Stimulated activated CD8-positive, alpha-beta memory T cell treated with anti-CD3 and anti-CD28 coated beads, Interleukin-7, amount 100 ng/mL, for 4 hours (primary cell): ENCODE results near the gene TNRC18.
"Not testable (repeated sequence)": the region's sequence is repeated elsewhere in the genome, so short reads cannot be mapped to it uniquely, and the experiment has no call there.

ENCODE experiments used
- DNase-seq, 2 donors: peaks; one replicate each; pipeline ENCODE4 v3.0.0-alpha.2; 2020; ENCODE audit warnings: low read depth in 2 of 2

The TNRC18 gene

DNA sequence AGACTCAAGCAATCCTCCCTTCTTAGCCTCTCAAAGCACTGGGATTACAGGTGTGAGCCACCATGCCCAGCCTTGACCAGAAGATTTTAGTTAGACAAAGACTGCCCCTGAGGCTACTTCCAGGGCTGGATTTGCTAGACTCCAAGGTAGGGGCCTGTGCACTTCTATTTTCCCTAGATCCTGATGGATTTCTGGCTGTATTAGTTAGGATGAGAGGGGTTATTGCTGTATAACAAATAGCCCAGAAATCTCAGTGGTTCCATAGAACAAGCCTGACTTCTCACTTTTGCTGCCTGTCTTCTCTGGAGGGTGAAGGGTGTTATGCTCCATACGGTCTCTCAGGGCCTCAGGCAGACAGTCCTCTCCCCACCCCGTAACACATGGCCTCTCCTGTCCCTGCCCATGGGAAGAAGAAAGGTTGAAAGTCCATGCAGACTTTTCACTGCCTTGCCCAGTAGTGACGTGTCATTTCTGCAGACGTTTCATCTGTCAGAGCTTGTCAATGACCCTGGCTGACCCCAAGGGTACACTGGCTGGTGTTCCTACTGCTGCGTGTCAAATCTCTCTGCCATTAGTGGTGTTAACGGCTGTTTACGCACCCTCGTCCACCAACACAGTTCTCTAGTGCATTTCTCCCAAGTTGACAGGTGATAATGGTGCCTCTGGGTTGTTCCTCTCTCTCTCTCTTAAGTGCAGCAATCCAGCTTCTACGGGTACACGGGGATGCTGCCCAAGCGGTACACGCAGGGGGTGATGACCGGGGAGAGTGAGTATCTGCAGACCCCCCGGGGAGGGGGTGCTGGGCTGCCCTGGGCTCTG is 129.3 kb downstream of the TNRC18 start:
- DNase-seq: no peak

DNA sequence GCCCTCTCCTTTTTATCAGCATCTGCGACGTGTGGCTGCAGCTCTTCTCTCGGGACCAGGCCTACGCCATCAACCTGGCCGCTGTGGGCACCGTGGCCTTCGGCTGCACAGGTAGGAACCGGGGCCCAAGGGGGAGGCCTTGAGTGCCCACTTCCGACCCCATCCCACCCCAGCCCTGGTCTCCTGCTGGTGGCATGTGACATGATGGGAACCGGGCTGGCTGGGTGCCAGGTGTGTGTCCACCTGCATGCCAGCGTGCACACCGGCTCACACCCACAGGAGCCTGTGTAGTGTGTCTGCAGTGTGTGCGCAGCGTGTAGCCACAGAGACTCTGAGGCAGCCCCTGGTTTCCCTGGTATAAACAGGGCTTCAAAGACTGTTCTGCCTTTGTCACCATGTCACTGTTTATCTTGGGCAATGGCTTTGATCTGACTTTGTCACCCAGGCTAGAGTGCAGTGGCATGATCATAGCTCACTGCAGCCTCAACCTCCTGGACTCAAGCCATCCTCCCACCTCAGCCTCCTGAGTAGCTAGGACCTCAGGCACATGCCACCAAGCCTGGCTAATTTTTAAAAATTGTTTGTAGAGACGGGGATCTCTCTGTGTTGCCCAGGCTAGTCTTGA is 131.8 kb downstream of the TNRC18 start:
- DNase-seq: not testable (repeated sequence)

DNA sequence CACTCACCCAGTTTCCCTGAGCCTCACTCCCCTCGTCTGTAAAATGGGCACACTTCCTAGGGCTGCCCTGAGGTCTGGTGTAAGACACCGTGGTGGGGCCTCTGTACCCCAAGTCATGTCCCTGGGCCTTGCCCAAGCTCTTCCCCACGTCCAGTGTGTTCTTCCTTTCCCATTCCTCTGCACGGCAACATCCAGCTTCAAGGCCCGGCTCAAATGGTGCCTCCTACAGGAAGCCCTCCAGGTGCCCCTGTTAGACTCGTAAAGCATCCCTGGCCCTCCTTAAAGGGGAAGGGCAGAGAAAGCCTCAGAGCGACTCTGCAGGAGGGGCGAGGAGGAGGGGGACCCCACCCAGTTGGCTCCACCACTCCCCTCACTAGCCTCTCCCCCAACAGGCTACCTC is 132.3 kb downstream of the TNRC18 start:
- DNase-seq: no peak

DNA sequence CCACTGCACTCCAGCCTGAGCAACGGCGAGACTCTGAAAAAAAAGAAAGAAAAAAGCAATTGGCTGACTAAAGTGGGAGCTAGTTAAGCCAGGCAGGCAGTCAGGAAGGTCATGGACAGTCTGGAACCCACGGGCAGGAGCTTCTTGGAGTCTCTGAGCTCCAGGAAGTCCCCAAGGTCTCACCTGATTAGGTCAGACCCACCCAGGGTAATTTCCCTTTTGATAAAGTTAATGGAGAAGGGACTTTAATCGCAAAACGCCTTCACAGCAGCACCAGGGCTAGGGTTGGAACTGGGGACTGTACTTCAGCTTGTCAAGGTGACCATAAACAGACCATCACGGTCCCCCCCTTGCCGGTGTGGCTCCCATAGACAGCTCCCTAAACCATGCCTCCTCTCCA is 134.3 kb downstream of the TNRC18 start:
- no peak for DNase-seq

DNA sequence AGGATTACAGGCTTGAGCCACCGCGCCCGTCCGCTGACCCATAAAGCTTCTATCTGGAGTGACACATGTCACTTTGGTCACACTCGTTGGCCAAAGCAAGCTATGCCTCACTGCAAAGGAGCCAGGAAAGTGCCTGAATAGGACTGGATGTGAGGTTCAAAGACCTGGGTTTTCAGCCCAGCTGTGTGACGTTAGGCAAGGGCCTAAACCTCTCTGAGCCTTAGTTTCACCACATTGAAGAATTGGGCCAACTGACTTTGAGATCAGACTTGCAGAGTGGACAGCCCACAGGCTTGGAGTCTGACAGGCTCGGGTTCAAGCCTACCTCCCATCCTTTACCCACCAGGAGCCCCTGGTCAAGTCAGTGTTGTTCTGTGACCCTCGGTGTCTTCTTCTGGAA is 135.1 kb downstream of the TNRC18 start:
- DNase-seq: not testable (repeated sequence)

DNA sequence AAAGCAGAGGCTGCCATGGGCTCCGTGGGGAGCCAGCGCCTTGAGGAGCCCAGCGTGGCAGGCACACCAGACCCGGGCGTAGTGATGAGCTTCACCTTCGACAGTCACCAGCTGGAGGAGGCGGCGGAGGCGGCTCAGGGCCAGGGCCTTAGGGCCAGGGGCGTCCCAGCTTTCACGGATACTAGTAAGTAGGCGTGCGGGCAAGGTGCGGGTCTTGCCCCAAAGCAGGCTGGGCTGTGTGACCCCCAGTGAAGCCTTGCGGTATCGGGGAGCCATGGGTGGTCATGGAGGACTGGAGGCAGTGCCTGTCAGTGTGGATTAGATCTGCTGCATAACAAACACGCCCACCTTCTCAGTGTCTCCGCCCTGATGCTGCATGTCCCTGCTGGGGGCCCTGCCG is 135.8 kb downstream of the TNRC18 start:
- no peak for DNase-seq

DNA sequence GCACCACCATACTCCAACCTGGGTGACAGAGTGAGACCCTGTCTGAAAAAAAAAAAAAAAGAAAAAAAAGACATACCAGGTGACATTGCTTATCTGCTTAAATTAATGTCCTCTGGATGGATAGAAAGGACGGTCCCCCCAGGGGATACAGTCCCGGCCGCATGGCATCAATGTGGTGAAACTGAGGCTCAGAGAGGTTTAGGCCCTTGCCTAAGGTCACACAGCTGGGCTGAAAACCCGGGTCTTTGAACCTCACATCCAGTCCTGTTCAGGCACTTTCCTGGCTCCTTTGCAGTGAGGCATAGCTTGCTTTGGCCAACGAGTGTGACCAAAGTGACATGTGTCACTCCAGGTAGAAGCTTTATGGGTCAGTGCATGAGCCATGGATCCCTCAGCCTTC is 136.3 kb downstream of the TNRC18 start:
- DNase-seq: not testable (repeated sequence)

DNA sequence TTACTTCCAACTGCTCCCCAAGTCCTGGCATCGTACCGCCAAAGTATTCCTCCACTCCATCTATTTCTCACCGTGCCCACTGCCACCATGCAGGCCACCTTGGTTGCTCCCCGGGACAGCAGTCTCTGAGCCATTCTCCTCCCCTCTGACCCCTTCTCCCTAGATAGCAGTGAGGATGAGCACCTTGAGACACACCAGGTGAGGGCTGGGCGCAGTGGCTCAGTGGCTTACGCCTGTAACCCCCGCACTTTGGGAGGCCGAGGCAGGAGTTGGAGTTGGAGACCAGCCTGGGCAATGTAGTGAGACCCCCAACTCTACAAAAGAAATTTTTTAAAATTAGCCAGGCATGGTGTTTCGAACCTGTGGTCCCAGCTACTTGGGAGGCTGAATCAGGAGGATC is 136.7 kb downstream of the TNRC18 start:
- no peak for DNase-seq

DNA sequence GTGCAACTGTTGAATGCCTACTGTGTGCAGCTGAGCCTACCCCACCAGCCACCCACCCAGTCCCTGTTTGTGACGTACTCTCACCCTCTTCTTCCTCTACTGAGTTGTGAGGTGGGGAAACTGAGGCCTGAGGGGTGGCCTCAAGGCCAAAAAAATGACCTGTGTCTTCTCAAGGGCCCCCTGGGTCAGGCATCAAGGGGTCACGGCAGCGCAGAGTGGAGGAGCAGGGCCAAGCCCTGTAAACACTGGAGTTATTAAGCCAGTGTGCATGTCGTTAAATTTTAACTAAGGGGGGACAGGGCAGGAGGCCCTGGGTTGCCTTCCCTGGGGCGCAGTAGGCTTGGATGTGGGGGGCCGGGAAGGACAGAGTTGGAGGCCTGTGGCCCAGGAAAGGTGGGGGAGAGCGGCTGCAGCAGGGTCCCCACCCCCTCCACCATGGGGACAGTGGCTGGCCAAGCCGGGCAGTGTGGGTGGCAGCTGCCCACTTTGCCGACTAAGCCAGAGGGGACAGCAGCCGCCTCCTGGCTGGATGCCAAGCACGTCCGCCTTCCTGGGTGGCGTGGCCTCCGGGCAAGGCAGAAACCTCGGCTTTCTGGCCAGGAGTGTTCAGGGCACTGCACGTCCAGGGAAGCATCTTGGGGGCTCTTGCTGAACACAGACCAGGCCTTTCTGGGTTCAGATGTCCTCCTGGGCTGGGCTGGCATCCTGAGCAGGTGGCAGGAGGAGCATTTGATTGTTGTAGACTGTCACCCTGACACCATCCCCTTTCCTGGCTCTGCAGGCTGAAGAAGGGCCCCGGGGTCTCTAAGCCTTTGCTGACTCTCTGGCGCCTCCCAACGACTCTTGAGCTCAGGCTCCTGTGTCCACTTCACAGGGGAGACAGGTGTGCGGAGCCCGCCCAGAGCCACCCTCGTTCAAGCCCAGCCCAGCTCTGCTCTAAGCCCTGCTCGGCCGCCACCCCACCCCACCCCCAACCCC is 139.0 kb downstream of the TNRC18 start:
- no peak for DNase-seq

DNA sequence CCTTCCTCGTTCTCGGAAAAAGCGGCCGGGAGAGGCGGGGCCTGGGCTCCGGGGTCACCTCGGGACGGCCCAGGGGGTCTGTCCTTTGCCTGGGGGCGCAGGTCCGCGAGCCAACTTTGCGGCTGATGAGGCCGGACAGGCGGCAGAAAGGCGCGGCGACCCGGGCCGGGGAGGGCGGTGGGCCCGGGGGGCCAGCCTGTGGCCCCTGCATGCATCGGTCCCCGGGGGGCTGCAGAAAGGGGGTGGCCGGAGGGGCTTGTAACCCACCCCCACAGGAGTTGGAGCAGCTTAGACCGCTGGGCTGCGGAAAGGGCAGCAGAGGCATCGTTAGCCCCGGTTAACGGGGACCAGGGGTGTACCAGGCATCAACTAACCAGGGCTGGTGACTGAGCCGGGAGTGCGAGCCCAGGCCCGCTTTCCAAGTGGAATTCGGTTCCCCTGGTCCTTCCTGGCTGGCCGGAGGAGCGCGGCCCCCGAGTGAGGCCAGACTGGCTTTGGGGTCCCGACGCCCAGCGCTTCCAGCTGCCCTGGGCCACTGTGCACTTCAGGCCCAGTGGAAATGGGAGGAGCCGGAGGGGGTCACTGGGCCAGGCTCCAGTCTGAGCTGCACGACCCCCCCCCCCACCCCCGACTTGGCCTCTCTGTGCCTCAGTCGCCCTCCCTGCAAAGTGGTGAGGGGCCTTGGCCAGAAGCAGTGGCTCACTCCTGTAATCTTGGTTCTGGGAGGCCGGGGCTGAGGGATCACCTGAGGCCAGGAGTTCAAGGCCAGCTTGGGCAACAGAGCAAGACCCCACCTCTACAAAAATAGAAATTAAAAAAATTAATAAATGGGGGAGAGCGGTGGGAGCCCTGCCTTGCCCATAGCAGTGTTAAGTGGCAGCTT is 140.0 kb downstream of the TNRC18 start:
- no peak for DNase-seq

DNA sequence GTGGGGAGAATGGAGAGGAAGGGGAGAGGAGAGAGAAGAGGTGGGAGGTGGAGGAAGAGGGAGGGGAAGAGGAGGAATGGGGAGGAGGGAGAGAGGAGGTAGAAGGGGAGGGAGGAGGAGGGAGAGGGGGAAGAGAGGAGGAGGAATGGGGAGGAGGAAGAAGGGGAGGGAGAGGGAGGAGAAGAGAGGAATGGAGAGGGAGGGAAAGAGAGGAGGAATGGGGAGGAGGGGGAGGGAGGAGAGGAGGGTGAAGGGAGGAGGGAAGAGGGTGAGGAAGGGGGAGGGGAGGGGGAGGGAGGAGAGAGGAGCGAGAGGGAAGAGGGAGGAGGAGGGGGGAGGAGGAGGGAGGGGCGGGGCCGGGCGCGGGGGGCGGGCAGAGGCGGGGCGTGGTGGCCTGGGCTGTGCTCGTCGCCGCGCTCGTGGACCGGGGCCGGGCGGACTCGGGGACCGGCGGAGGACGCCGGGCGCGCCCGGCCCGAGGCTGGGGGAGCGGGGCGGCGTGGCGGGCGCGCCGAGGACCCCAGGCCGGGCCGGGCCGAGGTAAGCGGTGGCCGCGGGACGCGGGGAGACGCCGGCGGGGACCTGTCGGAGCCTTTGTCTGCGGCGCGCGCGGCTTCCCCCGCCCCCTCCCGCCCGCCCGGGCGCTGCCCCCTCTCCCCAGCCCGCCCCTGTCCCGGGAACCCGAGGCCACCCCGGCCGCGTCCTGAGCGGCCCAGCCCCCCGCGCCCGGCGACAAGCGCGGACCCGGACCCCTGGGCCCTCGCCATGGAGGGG is 140.9 kb downstream of the TNRC18 start, which contains the start of gene SLC29A4:
Gene SLC29A4, plus strand, starts transcription at position 401 of the 774 bp plus-strand sequence. CDS start 4,874 bp downstream, outside the sequence.
- no peak for DNase-seq

DNA sequence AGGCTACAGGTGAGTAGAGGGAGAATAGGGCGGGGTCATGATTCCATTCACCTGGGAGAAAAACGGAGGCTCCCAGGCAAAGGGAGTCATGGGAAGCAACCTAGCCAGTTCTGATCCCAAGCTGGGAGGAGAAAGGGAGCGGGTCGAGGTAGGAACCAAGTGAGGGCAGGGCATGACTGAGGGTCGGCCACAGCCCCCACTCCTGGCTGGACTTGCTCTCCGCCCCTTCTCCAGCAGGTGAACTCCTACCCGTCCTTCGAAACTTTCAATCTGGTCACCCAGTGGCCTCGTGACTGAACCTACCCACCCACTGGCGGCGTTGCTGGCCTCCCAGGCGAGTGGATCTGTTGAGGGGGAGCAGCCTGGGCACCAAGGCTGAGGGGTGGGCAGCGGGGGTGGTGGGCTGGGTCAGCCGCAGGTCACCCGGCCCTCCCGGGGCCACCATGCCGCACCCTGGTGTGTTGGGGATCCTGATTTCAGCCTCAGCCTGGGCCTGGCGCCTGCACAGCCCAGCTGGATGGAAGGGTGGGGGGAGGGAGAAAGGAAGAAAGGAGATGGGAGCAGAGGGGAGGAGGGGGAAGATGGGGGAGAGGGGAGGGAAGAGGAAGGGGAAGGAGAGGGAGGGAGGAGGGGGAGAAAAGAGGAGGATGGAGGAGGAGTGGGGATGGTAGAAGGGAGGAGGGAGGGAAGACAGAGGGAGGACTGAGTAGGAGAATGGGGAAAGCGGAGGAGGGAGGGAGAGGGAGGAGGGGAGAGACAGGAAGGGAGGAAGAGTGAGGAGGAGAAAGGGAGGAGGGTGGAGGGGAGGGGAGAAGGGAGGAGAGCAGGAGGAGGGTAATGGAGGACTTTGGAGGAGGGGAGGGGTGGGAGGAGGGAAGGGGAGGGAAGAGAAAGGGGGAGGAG is 141.8 kb downstream of the TNRC18 start:
- DNase-seq: not testable (repeated sequence)

DNA sequence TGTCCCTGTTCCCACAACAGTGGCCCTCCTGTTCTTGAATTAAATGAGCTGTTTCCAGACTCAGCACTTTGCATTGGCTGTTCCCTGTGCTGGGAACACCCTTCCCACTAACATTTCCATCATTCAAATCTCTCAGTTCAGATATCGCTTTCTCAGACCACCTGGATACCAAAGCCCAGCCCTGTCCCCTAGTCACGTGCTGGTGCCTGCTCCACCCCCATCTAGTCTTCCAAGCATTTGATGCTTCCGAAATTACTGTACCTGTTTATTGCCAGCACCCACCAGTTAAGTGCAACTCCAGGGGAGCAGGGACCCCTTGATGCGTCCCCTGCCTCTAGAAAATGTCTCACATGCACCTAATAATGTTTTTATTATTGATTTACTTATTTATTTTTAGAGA is 143.9 kb downstream of the TNRC18 start:
- no peak for DNase-seq

DNA sequence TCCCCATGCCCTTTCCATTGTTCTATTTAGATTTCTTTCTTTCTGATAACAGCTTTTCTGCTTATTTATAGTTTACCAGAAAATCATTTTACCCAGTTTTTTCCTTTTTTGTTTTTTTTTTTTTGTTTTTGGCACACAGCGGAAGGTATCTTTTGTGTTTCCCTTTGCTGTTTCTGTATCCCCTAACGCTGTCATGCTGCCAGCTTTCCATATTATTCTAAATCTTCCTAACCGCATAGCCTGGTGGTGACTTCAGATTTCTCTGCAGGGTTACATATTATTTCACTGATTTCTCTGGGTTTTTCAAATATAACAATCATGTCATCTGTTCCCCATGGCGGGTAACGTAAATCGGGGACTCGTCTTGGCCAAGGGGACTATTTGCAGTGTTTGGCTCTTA is 144.9 kb downstream of the TNRC18 start:
- DNase-seq: no peak

DNA sequence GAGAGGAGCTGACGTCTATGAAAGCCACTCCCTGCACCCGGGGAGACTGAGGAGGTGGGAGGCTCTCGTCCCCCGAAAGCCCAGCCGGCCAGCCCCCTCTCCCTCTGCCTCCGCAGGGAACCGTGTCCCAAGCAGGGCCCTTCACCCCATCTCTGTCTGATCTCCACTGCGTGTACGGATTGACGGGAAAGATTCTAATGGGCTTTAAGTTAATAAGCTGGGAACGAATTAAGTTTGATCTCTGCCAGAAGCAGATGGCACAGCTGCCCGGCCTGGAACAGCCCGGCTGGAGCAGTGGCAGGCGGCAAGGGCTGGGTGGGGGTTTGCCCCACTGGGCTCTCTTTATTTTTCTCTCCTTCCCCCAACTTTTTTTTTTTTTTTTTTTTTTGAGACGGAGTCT is 147.0 kb downstream of the TNRC18 start:
- no peak for DNase-seq

DNA sequence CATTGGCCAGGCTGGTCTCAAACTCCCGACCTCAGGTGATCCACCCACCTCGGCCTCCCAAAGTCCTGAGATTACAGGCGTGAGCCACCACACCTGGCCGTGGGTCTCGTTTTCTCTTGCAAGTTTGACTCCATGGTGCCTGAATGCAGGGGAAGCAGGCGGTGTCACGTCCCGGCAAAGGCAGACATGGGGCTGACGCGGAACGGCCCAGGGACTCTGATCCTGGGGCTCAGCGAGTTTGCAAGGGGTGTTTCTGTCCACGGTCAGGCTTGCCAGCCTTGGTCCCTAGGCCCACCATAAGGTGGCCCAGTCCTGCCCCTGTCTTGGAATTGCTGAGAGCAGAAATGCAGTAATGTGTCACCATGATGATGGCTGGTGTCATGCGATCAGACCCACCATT is 147.5 kb downstream of the TNRC18 start:
- not testable (repeated sequence) for DNase-seq

DNA sequence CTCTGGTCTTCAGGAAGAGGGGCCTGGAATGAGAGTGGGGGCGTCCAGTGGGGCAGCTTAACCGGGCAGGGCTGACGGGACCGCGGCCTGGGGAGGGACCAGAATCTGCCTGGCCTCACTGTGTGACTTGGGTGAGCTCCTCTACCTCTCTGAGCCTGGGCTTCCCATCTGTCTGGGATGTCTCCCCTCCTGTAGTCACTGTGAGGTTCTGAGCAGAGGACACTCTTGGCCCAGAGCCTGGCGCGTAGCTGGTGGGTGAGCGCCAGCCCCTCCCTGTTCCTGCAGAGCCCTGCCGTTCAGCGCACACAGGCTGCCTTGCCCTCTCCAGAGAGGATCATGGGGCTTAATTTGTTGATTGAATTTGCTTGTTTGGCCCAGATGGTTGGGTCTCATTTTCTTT is 148.1 kb downstream of the TNRC18 start:
- not testable (repeated sequence) for DNase-seq

DNA sequence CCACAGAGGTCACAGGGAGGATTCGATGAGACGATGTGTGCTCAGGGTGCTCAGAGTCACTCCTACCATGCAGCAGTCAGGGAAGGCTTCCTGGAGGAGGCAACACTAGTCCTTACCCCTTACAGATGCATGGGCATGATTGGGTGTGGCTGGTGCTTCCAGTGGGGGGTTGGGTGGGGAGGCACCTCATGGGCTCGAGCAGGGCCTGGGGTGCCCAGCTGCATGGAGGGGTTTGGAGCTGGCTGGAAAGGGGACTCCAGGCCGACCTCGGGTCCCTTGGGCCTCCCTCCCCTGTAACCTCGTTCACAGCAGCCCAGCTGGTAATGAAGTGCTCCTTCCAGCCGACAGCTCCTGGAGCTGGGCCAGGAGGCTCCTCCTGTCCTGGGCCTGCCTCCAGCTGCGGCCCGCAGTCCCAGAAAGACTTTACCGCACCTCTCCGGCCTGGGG is 148.6 kb downstream of the TNRC18 start:
- not testable (repeated sequence) for DNase-seq

DNA sequence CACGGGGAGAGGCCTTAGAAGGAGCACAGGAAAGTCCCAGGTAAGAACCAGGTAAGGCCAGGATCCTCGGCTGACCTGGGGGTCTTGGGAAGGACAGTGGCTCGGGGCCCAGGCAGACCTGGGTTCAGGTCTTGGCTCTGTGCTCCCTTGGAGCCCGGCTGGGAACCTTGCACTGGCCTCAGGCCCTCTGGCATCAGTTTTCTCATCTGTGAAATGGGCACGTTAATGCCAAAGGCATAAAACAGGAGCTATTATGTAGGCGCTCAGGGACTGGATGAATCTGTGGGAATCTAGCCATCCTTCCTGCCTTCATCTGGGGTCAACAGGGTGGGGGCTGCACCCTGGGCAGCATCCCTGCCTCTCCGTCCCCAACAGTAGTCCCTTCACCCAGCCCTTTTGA is 149.2 kb downstream of the TNRC18 start:
- no peak for DNase-seq
